ENCODE data around the gene PSMF1. TPM values are rescaled to one million over a fixed set of nuclear protein-coding genes. Genes with fewer than 3 reads are reported as not detected.

PSMF1 gene
- total and polyA plus RNA-seq, 9 of the 15 experiments (the other 6 are each of a cell fraction or from before 2014, with no cell fraction given): 8.5 to 192 (median 33.2) TPM

- TF ChIP-seq GTF3C2 (IDR thresholded peaks at IDR 0.05; ENCODE audit: borderline replicate concordance, extremely low read depth, insufficient read length) (no peak), ELF4 (CRISPR knock-in tag; IDR thresholded peaks at IDR 0.05) (no peak), ARHGAP35 (IDR thresholded peaks at IDR 0.05; ENCODE audit: partially characterized antibody) (no peak), WHSC1 (IDR thresholded peaks at IDR 0.05; ENCODE audit: low read length) (no peak), ZFX (CRISPR knock-in tag; IDR thresholded peaks at IDR 0.05) (no peak), NR1H2 (CRISPR knock-in tag; IDR thresholded peaks at IDR 0.05) (no peak), KDM2B (CRISPR knock-in tag; IDR thresholded peaks at IDR 0.05) (no peak), GABPB1 (CRISPR knock-in tag; IDR thresholded peaks at IDR 0.05) (no peak), TRIM24 (IDR thresholded peaks at IDR 0.05) (no peak), SMARCE1 (IDR thresholded peaks at IDR 0.05) (no peak), CXXC5 (CRISPR knock-in tag; IDR thresholded peaks at IDR 0.05) (no peak), ZBTB17 (CRISPR knock-in tag; IDR thresholded peaks at IDR 0.05) (no peak), RB1 (IDR thresholded peaks at IDR 0.05; ENCODE audit: low read depth) (no peak), CHCHD3 (CRISPR knock-in tag; IDR thresholded peaks at IDR 0.05) (no peak)
- TF ChIP-seq, protein P1, sequence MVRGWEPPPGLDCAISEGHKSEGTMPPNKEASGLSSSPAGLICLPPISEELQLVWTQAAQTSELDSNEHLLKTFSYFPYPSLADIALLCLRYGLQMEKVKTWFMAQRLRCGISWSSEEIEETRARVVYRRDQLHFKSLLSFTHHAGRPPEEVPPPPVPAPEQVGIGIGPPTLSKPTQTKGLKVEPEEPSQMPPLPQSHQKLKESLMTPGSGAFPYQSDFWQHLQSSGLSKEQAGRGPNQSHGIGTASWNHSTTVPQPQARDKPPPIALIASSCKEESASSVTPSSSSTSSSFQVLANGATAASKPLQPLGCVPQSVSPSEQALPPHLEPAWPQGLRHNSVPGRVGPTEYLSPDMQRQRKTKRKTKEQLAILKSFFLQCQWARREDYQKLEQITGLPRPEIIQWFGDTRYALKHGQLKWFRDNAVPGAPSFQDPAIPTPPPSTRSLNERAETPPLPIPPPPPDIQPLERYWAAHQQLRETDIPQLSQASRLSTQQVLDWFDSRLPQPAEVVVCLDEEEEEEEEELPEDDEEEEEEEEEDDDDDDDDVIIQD (CRISPR knock-in tag; IDR thresholded peaks at IDR 0.05): no peak
- TF ChIP-seq, protein P2, sequence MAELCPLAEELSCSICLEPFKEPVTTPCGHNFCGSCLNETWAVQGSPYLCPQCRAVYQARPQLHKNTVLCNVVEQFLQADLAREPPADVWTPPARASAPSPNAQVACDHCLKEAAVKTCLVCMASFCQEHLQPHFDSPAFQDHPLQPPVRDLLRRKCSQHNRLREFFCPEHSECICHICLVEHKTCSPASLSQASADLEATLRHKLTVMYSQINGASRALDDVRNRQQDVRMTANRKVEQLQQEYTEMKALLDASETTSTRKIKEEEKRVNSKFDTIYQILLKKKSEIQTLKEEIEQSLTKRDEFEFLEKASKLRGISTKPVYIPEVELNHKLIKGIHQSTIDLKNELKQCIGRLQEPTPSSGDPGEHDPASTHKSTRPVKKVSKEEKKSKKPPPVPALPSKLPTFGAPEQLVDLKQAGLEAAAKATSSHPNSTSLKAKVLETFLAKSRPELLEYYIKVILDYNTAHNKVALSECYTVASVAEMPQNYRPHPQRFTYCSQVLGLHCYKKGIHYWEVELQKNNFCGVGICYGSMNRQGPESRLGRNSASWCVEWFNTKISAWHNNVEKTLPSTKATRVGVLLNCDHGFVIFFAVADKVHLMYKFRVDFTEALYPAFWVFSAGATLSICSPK (IDR thresholded peaks at IDR 0.05; ENCODE audit: borderline replicate concordance): no peak
These were observed 14.7 kb upstream of the PSMF1 start (continued) for GRCh38 chr20:1103751-1104150.
